ENCODE measurements around the gene BCAS1.

Gene BCAS1

GRCh38 chr20:54062812-54063280 lies 7.5 kb downstream of the BCAS1 start:
- peak in 1 of 2 donors; percentile 70 for DNase-seq
- Histone ChIP-seq H3K36me3 (ENCODE audit: control insufficient read depth in 1 of 2, insufficient read depth in 2 of 2, low read length in 2 of 2) (no peaks in the 10 kb centered on the region), H3K4me2 (ENCODE audit: low read length) (no peak overlapping the region), H3K4ac (ENCODE audit: low read depth, low read length) (no peak overlapping the region), H2BK5ac (ENCODE audit: low read depth, low read length, poor library complexity) (no peak overlapping the region), H3K27me3 (ENCODE audit: insufficient read depth, low read length) (no peaks in the 10 kb centered on the region), H3K27ac (ENCODE audit: low read depth, low read length) (no peak overlapping the region), H4K12ac (ENCODE audit: low read depth, low read length) (no peak overlapping the region), H4K91ac (ENCODE audit: low read depth, low read length) (no peak overlapping the region), H2BK120ac (ENCODE audit: insufficient read depth, low read length, poor library complexity) (no peak overlapping the region), H3K9ac (ENCODE audit: low read length) (no peak overlapping the region), H3K9me3 (ENCODE audit: insufficient read depth, low read depth, low read length) (no peaks in the 10 kb centered on the region), H4K8ac (ENCODE audit: low read depth, low read length) (no peak overlapping the region), H2AK5ac (ENCODE audit: low read length) (no peak overlapping the region), H2BK12ac (ENCODE audit: low read length) (no peak overlapping the region), H3K18ac (ENCODE audit: low read length) (no peak overlapping the region), H3K79me1 (ENCODE audit: low read length) (no peaks in the 10 kb centered on the region), H3K4me1 (ENCODE audit: control insufficient read depth in 1 of 2, insufficient read depth in 2 of 2, low read length in 2 of 2) (peaks cover 0 to 2% of the 10 kb centered on the region in 2 experiments), H3K4me3 (ENCODE audit: low read depth, low read length) (no peak overlapping the region), H3K23ac (ENCODE audit: low read length) (no peak overlapping the region), H3K14ac (ENCODE audit: low read length) (no peak overlapping the region), H2AFZ (ENCODE audit: insufficient read depth, low read length, poor library complexity) (no peak overlapping the region), H3K79me2 (ENCODE audit: control insufficient read depth, insufficient read depth, low read length, poor library complexity) (no peaks in the 10 kb centered on the region)
- WGBS (ENCODE audit: extremely low coverage, insufficient coverage, insufficient read length) = no CpG with 5 or more reads among the region's 4 CpGs

- Histone ChIP-seq H3K4me2 (ENCODE audit: low read length) (no peak overlapping the region), H3K4me1 (ENCODE audit: control insufficient read depth in 1 of 2, insufficient read depth in 2 of 2, low read length in 2 of 2) (no peaks in the 10 kb centered on the region), H2AK5ac (ENCODE audit: low read length) (no peak overlapping the region), H3K18ac (ENCODE audit: low read length) (no peak overlapping the region), H2AFZ (ENCODE audit: insufficient read depth, low read length, poor library complexity) (no peak overlapping the region), H4K8ac (ENCODE audit: low read depth, low read length) (no peak overlapping the region), H3K9ac (ENCODE audit: low read length) (no peak overlapping the region), H3K27me3 (ENCODE audit: insufficient read depth, low read length) (no peaks in the 10 kb centered on the region), H3K79me2 (ENCODE audit: control insufficient read depth, insufficient read depth, low read length, poor library complexity) (no peaks in the 10 kb centered on the region), H3K36me3 (ENCODE audit: control insufficient read depth in 1 of 2, insufficient read depth in 2 of 2, low read length in 2 of 2) (no peaks in the 10 kb centered on the region), H4K12ac (ENCODE audit: low read depth, low read length) (no peak overlapping the region), H2BK5ac (ENCODE audit: low read depth, low read length, poor library complexity) (no peak overlapping the region), H2BK120ac (ENCODE audit: insufficient read depth, low read length, poor library complexity) (no peak overlapping the region), H3K79me1 (ENCODE audit: low read length) (no peaks in the 10 kb centered on the region), H3K9me3 (ENCODE audit: insufficient read depth, low read depth, low read length) (no peaks in the 10 kb centered on the region), H3K23ac (ENCODE audit: low read length) (no peak overlapping the region), H3K27ac (ENCODE audit: low read depth, low read length) (no peak overlapping the region), H3K4ac (ENCODE audit: low read depth, low read length) (no peak overlapping the region), H4K91ac (ENCODE audit: low read depth, low read length) (no peak overlapping the region), H3K4me3 (ENCODE audit: low read depth, low read length) (no peak overlapping the region), H3K14ac (ENCODE audit: low read length) (no peak overlapping the region), H2BK12ac (ENCODE audit: low read length) (no peak overlapping the region)
- no peak for DNase-seq
- no CpG with 5 or more reads among the region's 8 CpGs for WGBS (ENCODE audit: extremely low coverage, insufficient coverage, insufficient read length)
These were observed 9.1 kb downstream of the BCAS1 start for GRCh38 chr20:54061101-54061881.

- no peak overlapping the region for H3K4ac ChIP-seq (ENCODE audit: low read depth, low read length)
- DNase-seq = no peak
- H3K9ac ChIP-seq (ENCODE audit: low read length) = no peak overlapping the region
- H4K12ac ChIP-seq (ENCODE audit: low read depth, low read length) = no peak overlapping the region
- no peak overlapping the region for H3K18ac ChIP-seq (ENCODE audit: low read length)
- no peaks in the 10 kb centered on the region for H3K79me2 ChIP-seq (ENCODE audit: control insufficient read depth, insufficient read depth, low read length, poor library complexity)
- H3K79me1 ChIP-seq (ENCODE audit: low read length) = no peaks in the 10 kb centered on the region
- WGBS (ENCODE audit: extremely low coverage, insufficient coverage, insufficient read length) = no CpG with 5 or more reads among the region's 6 CpGs
- H3K27me3 ChIP-seq (ENCODE audit: insufficient read depth, low read length) = no peaks in the 10 kb centered on the region
- H3K4me2 ChIP-seq (ENCODE audit: low read length) = no peak overlapping the region
- H2BK12ac ChIP-seq (ENCODE audit: low read length) = no peak overlapping the region
- no peak overlapping the region for H3K14ac ChIP-seq (ENCODE audit: low read length)
- no peaks in the 10 kb centered on the region for H3K9me3 ChIP-seq (ENCODE audit: insufficient read depth, low read depth, low read length)
- no peak overlapping the region for H2BK5ac ChIP-seq (ENCODE audit: low read depth, low read length, poor library complexity)
- H3K4me3 ChIP-seq (ENCODE audit: low read depth, low read length) = no peak overlapping the region
- no peak overlapping the region for H4K91ac ChIP-seq (ENCODE audit: low read depth, low read length)
- H3K4me1 ChIP-seq (ENCODE audit: control insufficient read depth in 1 of 2, insufficient read depth in 2 of 2, low read length in 2 of 2) = no peaks in the 10 kb centered on the region
- H2BK120ac ChIP-seq (ENCODE audit: insufficient read depth, low read length, poor library complexity) = no peak overlapping the region
- no peak overlapping the region for H3K27ac ChIP-seq (ENCODE audit: low read depth, low read length)
- no peak overlapping the region for H3K23ac ChIP-seq (ENCODE audit: low read length)
- no peak overlapping the region for H4K8ac ChIP-seq (ENCODE audit: low read depth, low read length)
- H2AFZ ChIP-seq (ENCODE audit: insufficient read depth, low read length, poor library complexity) = no peak overlapping the region
- H2AK5ac ChIP-seq (ENCODE audit: low read length) = no peak overlapping the region
- H3K36me3 ChIP-seq (ENCODE audit: control insufficient read depth in 1 of 2, insufficient read depth in 2 of 2, low read length in 2 of 2) = no peaks in the 10 kb centered on the region
These were observed 10.6 kb downstream of the BCAS1 start for GRCh38 chr20:54059691-54060364.

GRCh38 chr20:54058420-54059139 lies 11.8 kb downstream of the BCAS1 start:
- no CpG with 5 or more reads among the region's 16 CpGs for WGBS (ENCODE audit: extremely low coverage, insufficient coverage, insufficient read length)
- no peak overlapping the region for H3K23ac ChIP-seq (ENCODE audit: low read length)
- no peak for DNase-seq
- H3K4me1 ChIP-seq (ENCODE audit: control insufficient read depth in 1 of 2, insufficient read depth in 2 of 2, low read length in 2 of 2) = no peaks in the 10 kb centered on the region
- no peaks in the 10 kb centered on the region for H3K79me1 ChIP-seq (ENCODE audit: low read length)
- H4K8ac ChIP-seq (ENCODE audit: low read depth, low read length) = no peak overlapping the region
- no peak overlapping the region for H3K18ac ChIP-seq (ENCODE audit: low read length)
- no peak overlapping the region for H2BK5ac ChIP-seq (ENCODE audit: low read depth, low read length, poor library complexity)
- H3K4ac ChIP-seq (ENCODE audit: low read depth, low read length) = no peak overlapping the region
- no peak overlapping the region for H3K9ac ChIP-seq (ENCODE audit: low read length)
- no peaks in the 10 kb centered on the region for H3K36me3 ChIP-seq (ENCODE audit: control insufficient read depth in 1 of 2, insufficient read depth in 2 of 2, low read length in 2 of 2)
- no peak overlapping the region for H3K27ac ChIP-seq (ENCODE audit: low read depth, low read length)
- H3K79me2 ChIP-seq (ENCODE audit: control insufficient read depth, insufficient read depth, low read length, poor library complexity) = no peaks in the 10 kb centered on the region
- no peak overlapping the region for H2BK12ac ChIP-seq (ENCODE audit: low read length)
- no peak overlapping the region for H4K91ac ChIP-seq (ENCODE audit: low read depth, low read length)
- no peak overlapping the region for H3K4me2 ChIP-seq (ENCODE audit: low read length)
- H3K27me3 ChIP-seq (ENCODE audit: insufficient read depth, low read length) = no peaks in the 10 kb centered on the region
- H2AFZ ChIP-seq (ENCODE audit: insufficient read depth, low read length, poor library complexity) = no peak overlapping the region
- no peak overlapping the region for H4K12ac ChIP-seq (ENCODE audit: low read depth, low read length)
- H2AK5ac ChIP-seq (ENCODE audit: low read length) = no peak overlapping the region
- no peak overlapping the region for H3K14ac ChIP-seq (ENCODE audit: low read length)
- no peak overlapping the region for H2BK120ac ChIP-seq (ENCODE audit: insufficient read depth, low read length, poor library complexity)
- no peak overlapping the region for H3K4me3 ChIP-seq (ENCODE audit: low read depth, low read length)
- no peaks in the 10 kb centered on the region for H3K9me3 ChIP-seq (ENCODE audit: insufficient read depth, low read depth, low read length)

Data from trophoblast cell (in vitro differentiated cells and primary cell).